Activated B cell treated with CpG ODN at 0.5 μM for 24 hours (primary cell): ENCODE measurements around the gene MOB1B. TPM values are rescaled to one million over a fixed set of nuclear protein-coding genes. Genes with fewer than 3 reads are reported as not detected.
"Not testable (repeated sequence)": the region's sequence is repeated elsewhere in the genome, so short reads cannot be mapped to it uniquely, and the experiment has no call there.

Experiments
- ATAC-seq: fragments of 200-7000 bp; cut with Tn5 transposase; one replicate; pipeline ENCODE4 v1.10.0; 2021; ENCODE audit warnings: low read depth, mild to moderate bottlenecking, moderate library complexity
- CTCF ChIA-PET: fragments of 350-600 bp; sonication (Branson Sonifier 250); formaldehyde crosslinking; loops from one replicate; lab custom pipeline; 2021; ENCODE audit warnings: antibody characterized with exemption; lab: Charles Lee
- POLR2A ChIA-PET: fragments of 350-600 bp; sonication (Branson Sonifier 250); formaldehyde crosslinking; loops from one replicate; lab custom pipeline; 2021; ENCODE audit warnings: antibody characterized with exemption; lab: Charles Lee
- DNase-seq: peaks from one replicate; pipeline ENCODE4 v3.0.0; 2022
- H3K27ac Mint-ChIP-seq: one replicate; pipeline ENCODE4 v1.8.0; 2020; ENCODE audit warnings: mixed read lengths
- H3K27me3 Mint-ChIP-seq: one replicate; pipeline ENCODE4 v1.8.0; 2021; ENCODE audit warnings: mixed read lengths
- H3K36me3 Mint-ChIP-seq: one replicate; pipeline ENCODE4 v1.8.0; 2021; ENCODE audit warnings: low read depth, mixed read lengths
- H3K4me1 Mint-ChIP-seq: one replicate; pipeline ENCODE4 v1.8.0; 2021; ENCODE audit warnings: mixed read lengths
- H3K4me3 Mint-ChIP-seq: one replicate; pipeline ENCODE4 v1.8.0; 2020; ENCODE audit warnings: mild to moderate bottlenecking, mixed read lengths
- H3K9me3 Mint-ChIP-seq: one replicate; pipeline ENCODE4 v1.8.0; 2020; ENCODE audit warnings: mixed read lengths
- intact Hi-C: fragments of 100-400 bp; cut with micrococcal nuclease; formaldehyde crosslinking; loops from one replicate; pipeline ENCODE4 v1.15.1; 2024
- total RNA-seq: library from RNA; stranded (reverse); gene quantifications from 2 replicates; pipeline ENCODE4 v1.2.3, GENCODE V29; 2022
- TF ChIP-seq, protein P1 (sequence below): fragments of 200-600 bp; IDR thresholded peaks from one replicate; pipeline ENCODE4 v1.8.0; 2022; ENCODE audit warnings: antibody characterized with exemption, mild to moderate bottlenecking

MOB1B gene
- total RNA-seq, 1 donor from 2014 or later: 23.4 TPM

- Mint-ChIP-seq H3K27me3 (no peaks in the 10 kb centered on the region), H3K4me1 (peaks cover 6% of the 10 kb centered on the region), H3K9me3 (no peaks in the 10 kb centered on the region), H3K4me3 (no peak overlapping the region), H3K36me3 (no peaks in the 10 kb centered on the region), H3K27ac (no peak overlapping the region)
- ChIA-PET POLR2A (interaction anchor here (1.0 kb wide), 1 partner anchor 51 kb away, joined by 3 read pairs; no protein-coding TSS in a partner anchor), CTCF (no interaction called here)
- no peak for DNase-seq
- TF ChIP-seq, protein P1, sequence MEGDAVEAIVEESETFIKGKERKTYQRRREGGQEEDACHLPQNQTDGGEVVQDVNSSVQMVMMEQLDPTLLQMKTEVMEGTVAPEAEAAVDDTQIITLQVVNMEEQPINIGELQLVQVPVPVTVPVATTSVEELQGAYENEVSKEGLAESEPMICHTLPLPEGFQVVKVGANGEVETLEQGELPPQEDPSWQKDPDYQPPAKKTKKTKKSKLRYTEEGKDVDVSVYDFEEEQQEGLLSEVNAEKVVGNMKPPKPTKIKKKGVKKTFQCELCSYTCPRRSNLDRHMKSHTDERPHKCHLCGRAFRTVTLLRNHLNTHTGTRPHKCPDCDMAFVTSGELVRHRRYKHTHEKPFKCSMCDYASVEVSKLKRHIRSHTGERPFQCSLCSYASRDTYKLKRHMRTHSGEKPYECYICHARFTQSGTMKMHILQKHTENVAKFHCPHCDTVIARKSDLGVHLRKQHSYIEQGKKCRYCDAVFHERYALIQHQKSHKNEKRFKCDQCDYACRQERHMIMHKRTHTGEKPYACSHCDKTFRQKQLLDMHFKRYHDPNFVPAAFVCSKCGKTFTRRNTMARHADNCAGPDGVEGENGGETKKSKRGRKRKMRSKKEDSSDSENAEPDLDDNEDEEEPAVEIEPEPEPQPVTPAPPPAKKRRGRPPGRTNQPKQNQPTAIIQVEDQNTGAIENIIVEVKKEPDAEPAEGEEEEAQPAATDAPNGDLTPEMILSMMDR: no peak
- intact Hi-C loops: no loop called here
- no peak for ATAC-seq
Observed at GRCh38 chr4:70895405-70895804, 6.8 kb upstream of the MOB1B start.

GRCh38 chr4:70895811-70896491 lies 6.2 kb upstream of the MOB1B start:
- DNase-seq (no peak), ATAC-seq (no peak)
- POLR2A ChIA-PET: interaction anchor here (1.0 kb wide), 1 partner anchor 52 kb away, joined by 3 read pairs; no protein-coding TSS in a partner anchor
- TF ChIP-seq, protein P1: no peak
- CTCF ChIA-PET: no interaction called here
- Mint-ChIP-seq H3K4me1 (peaks cover 6% of the 10 kb centered on the region), H3K27ac (no peak overlapping the region), H3K9me3 (no peaks in the 10 kb centered on the region), H3K4me3 (no peak overlapping the region), H3K27me3 (no peaks in the 10 kb centered on the region), H3K36me3 (no peaks in the 10 kb centered on the region)
- intact Hi-C loops: no loop called here

DNA sequence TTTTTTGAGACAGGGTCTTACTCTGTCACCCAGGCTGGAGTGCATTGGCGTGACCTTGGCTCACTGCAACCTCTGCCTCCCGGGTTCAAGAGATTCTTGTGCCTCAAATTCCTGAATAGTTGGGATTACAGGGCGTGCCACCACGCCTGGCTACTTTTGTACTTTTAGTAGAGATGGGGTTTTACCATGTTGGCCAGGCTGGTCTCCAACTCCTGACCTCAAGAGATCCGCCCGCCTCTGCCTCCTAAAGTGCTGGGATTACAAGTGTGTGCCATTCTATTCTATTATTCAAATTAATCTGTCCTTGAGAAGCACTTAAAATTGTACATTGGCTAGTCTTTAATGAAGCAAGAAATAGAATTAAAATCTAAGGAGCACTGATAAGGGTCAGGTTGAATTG lies 3.6 kb upstream of the MOB1B start:
- POLR2A ChIA-PET: not testable (repeated sequence)
- peaks cover 21% of the 10 kb centered on the region for H3K4me1 Mint-ChIP-seq

DNA sequence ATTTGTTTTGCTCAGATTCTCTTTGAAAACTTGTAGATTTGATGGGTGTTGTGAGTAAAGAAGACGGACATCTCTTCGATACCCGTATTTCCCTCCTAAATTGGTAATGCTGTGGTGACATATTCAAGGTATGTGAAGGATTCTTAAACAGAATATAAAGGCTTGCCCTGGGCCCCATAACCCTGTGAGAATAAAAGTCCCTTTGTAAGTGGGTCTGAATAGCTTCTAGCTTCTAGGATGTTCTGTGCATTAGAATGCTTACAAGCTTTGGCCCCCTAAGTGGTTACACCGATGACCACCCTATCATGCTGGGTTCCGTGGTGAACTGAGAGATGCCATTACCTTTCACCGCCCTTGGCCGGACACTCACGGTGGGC lies 574 bp upstream of the MOB1B start:
- Mint-ChIP-seq H3K27ac (peak overlapping the region; percentile 85), H3K36me3 (peaks cover 19% of the 10 kb centered on the region), H3K4me1 (peaks cover 21% of the 10 kb centered on the region), H3K4me3 (peak overlapping the region; percentile 98), H3K9me3 (no peaks in the 10 kb centered on the region), H3K27me3 (no peaks in the 10 kb centered on the region)
- intact Hi-C loops: loop anchor here (5.0 kb wide), 1 partner anchor 114 kb away; no protein-coding TSS in a partner anchor
- DNase-seq (no peak), ATAC-seq (no peak)
- TF ChIP-seq, protein P1: no peak
- ChIA-PET CTCF (interaction anchor here (0.8 to 1.7 kb wide), 14 partner anchors 19 to 197 kb away, joined by 3 to 11 read pairs (median 4); partner anchors contain the start of genes DCK and GRSF1), POLR2A (interaction anchor here (0.5 to 2.9 kb wide), 15 partner anchors 16 to 253 kb away, joined by 3 to 80 read pairs (median 4); partner anchors contain the start of genes DCK and GRSF1)

More for the DNA sequence above, 3.6 kb upstream of the MOB1B start:
- H3K27me3 Mint-ChIP-seq, H3K9me3 Mint-ChIP-seq, intact Hi-C loops, H3K27ac Mint-ChIP-seq, DNase-seq, CTCF ChIA-PET, ATAC-seq, H3K36me3 Mint-ChIP-seq, H3K4me3 Mint-ChIP-seq: not testable (repeated sequence)

DNA sequence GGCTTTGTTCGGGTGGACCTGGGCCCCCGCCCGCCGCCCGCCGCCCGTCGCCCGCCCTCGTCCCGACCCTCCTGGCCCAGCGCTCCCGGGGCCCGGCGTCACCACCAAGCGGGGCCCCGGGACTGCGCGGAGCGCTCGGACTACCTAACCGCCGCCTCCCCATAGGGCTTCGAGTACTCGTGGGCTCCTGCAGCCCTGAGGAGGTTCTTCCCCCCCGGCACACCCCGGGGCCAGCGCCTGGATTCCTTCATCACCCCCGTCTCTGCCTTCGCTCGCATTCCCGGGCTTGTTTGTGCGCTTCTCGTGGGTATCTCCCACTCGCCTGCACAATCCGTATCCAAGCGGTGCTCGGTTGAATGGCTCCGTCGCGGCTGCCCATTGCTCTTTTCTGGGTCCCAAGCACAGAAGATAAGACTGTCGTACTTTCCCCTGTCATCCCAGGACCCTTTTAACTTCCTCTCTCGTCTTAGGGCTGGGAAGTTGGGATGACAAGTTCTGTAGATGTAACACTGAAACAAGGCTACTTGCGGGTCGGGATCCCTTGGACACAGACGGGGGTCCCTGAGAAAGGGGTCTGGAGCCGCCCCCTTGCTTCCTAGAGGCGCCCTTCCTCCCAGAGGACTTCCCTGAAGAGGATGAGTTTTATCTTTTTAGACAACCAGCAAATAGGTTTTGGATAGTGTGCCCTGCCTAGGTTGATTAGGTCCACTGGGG lies 565 bp downstream of the MOB1B start:
- intact Hi-C loops: loop anchor here (1.0 to 5.0 kb wide), 11 partner anchors 24 to 250 kb away; partner anchors contain the start of genes DCK, GRSF1 and UTP3
- Mint-ChIP-seq H3K4me1 (peaks cover 26% of the 10 kb centered on the region), H3K27me3 (no peaks in the 10 kb centered on the region), H3K9me3 (no peaks in the 10 kb centered on the region), H3K36me3 (peaks cover 24% of the 10 kb centered on the region), H3K27ac (peak overlapping the region; percentile 85), H3K4me3 (peak overlapping the region; percentile 98)
- ChIA-PET CTCF (interaction anchor here (0.7 to 1.7 kb wide), 16 partner anchors 19 to 198 kb away, joined by 3 to 11 read pairs (median 4); partner anchors contain the start of genes DCK and GRSF1), POLR2A (interaction anchor here (0.7 to 2.9 kb wide), 13 partner anchors 8 to 198 kb away, joined by 3 to 80 read pairs (median 4); partner anchors contain the start of genes DCK and GRSF1)
- DNase-seq (no peak), ATAC-seq (peak; percentile 51)
- TF ChIP-seq, protein P1: no peak
